Retinal pigment epithelial cell (primary cell): ENCODE results near the gene LBR.

ENCODE experiments used
- DNase-seq: peaks from one replicate; pipeline ENCODE4 v3.0.0-alpha.2; 2010; ENCODE audit warnings: low read depth
- H3K4me3 ChIP-seq: 2 replicates; pipeline ENCODE4 v1.5.1; 2011; ENCODE audit warnings: mild to moderate bottlenecking, low read length, control low read depth, moderate library complexity
- CTCF ChIP-seq: conservative IDR thresholded peaks from 2 replicates; pipeline ENCODE4 v1.5.1; 2011; ENCODE audit warnings: low read depth, low read length, control low read depth, inconsistent platforms

Gene LBR

GRCh38 chr1:225413708-225414375 lies 14.0 kb downstream of the LBR start:
- DNase-seq, result no peak
- H3K4me3 ChIP-seq, result no peak overlapping the region
- TF ChIP-seq CTCF, result no peak

- no peak overlapping the region for H3K4me3 ChIP-seq
- no peak for TF ChIP-seq CTCF
- no peak for DNase-seq
Measured at GRCh38 chr1:225412803-225413351, 15.0 kb downstream of the LBR start.

- DNase-seq, result no peak
- H3K4me3 ChIP-seq, result no peak overlapping the region
- TF ChIP-seq CTCF, result no peak
Measured at GRCh38 chr1:225412321-225412720, 15.5 kb downstream of the LBR start.

GRCh38 chr1:225410036-225410435 lies 17.8 kb downstream of the LBR start:
- DNase-seq, result no peak
- no peak for TF ChIP-seq CTCF
- H3K4me3 ChIP-seq, result no peak overlapping the region

GRCh38 chr1:225409051-225409450 lies 18.8 kb downstream of the LBR start:
- no peak for DNase-seq
- no peak for TF ChIP-seq CTCF
- no peak overlapping the region for H3K4me3 ChIP-seq

GRCh38 chr1:225408249-225408648 lies 19.6 kb downstream of the LBR start:
- no peak for TF ChIP-seq CTCF
- no peak overlapping the region for H3K4me3 ChIP-seq
- no peak for DNase-seq

- no peak for TF ChIP-seq CTCF
- DNase-seq, result no peak
- no peak overlapping the region for H3K4me3 ChIP-seq
Measured at GRCh38 chr1:225407755-225408154, 20.1 kb downstream of the LBR start.
